PC-3 (cell line): Measurements from ENCODE around the gene FCN2. TPM values are rescaled to one million over a fixed set of nuclear protein-coding genes. Genes with fewer than 3 reads are reported as not detected.

ENCODE experiments used
- ATAC-seq: fragments of 200-7000 bp; cut with Tn5 transposase; 2 replicates; pipeline ENCODE4 v1.9.1; 2020; ENCODE audit warnings: mild to moderate bottlenecking, moderate library complexity
- BruUV-seq: library from RNA; stranded (reverse); fragments of 400-500 nt; replicated peaks from 2 replicates; lab custom pipeline; 2021; lab: Mats Ljungman, UMichigan
- CTCF ChIA-PET: fragments of 300-600 bp; sonication (Branson Sonifier 250); formaldehyde crosslinking; loops from one replicate; lab custom pipeline; 2022; ENCODE audit warnings: antibody characterized with exemption; lab: Charles Lee
- POLR2A ChIA-PET: fragments of 300-600 bp; sonication (Branson Sonifier 250); formaldehyde crosslinking; loops from one replicate; lab custom pipeline; 2022; ENCODE audit warnings: antibody characterized with exemption; ENCODE audit not compliant: unreplicated experiment; lab: Charles Lee
- DNase-seq: peaks from one replicate; pipeline ENCODE4 v3.0.0-alpha.2; 2015
- H2AFZ ChIP-seq: fragments of 300-600 bp; sonication (generic); 2 replicates; pipeline ENCODE4 v1.6.0; 2016; ENCODE audit warnings: antibody characterized with exemption, low read length
- H3F3A ChIP-seq: fragments of 300-600 bp; sonication (generic); one replicate; pipeline ENCODE4 v1.6.0; 2017; ENCODE audit warnings: antibody characterized with exemption, low read length, control low read depth, mild to moderate bottlenecking; ENCODE audit not compliant: unreplicated experiment
- H3K27ac ChIP-seq: fragments of 300-600 bp; sonication (generic); 2 replicates; pipeline ENCODE4 v1.5.1; 2016; ENCODE audit warnings: mild to moderate bottlenecking, low read length
- H3K27me3 ChIP-seq: fragments of 300-600 bp; sonication (generic); 2 replicates; pipeline ENCODE4 v1.6.1; 2016; ENCODE audit warnings: low read length, mixed read lengths
- H3K36me3 ChIP-seq: fragments of 300-600 bp; sonication (generic); 2 replicates; pipeline ENCODE4 v1.6.1; 2016; ENCODE audit warnings: low read depth, mixed run types, low read length, mixed read lengths
- H3K4me1 ChIP-seq: fragments of 300-600 bp; sonication (generic); 2 replicates; pipeline ENCODE4 v1.5.1; 2016; ENCODE audit warnings: low read length; ENCODE audit not compliant: insufficient read depth
- H3K4me2 ChIP-seq: fragments of 300-600 bp; sonication (generic); 2 replicates; pipeline ENCODE4 v1.6.0; 2016; ENCODE audit warnings: low read length
- H3K4me3 ChIP-seq: fragments of 300-600 bp; sonication (generic); 2 replicates; pipeline ENCODE4 v1.5.1; 2016; ENCODE audit warnings: mild to moderate bottlenecking, low read length, mixed read lengths
- H3K79me2 ChIP-seq: fragments of 300-600 bp; sonication (generic); 2 replicates; pipeline ENCODE4 v1.6.1; 2017; ENCODE audit warnings: low read length, mixed read lengths
- H3K9ac ChIP-seq: fragments of 300-600 bp; sonication (generic); 2 replicates; pipeline ENCODE4 v1.6.0; 2016; ENCODE audit warnings: mild to moderate bottlenecking, low read length
- H3K9me2 ChIP-seq: fragments of 300-600 bp; sonication (generic); replicated peaks from 2 replicates; pipeline ENCODE4 v1.6.1; 2016; ENCODE audit warnings: mixed run types, low read length, mixed read lengths
- H3K9me3 ChIP-seq: fragments of 300-600 bp; sonication (generic); 2 replicates; pipeline ENCODE4 v1.6.1; 2016; ENCODE audit warnings: low read length, mixed read lengths
- H4K20me1 ChIP-seq: fragments of 300-600 bp; sonication (generic); 2 replicates; pipeline ENCODE4 v1.6.1; 2016; ENCODE audit warnings: low read length, mixed read lengths
- EZH2 ChIP-seq: fragments of 300-600 bp; sonication (generic); IDR thresholded peaks from one replicate; pipeline ENCODE4 v1.6.1; 2017; ENCODE audit warnings: antibody characterized with exemption, mild to moderate bottlenecking, low read length; ENCODE audit not compliant: unreplicated experiment
- EZH2phosphoT487 ChIP-seq: fragments of 300-600 bp; sonication (generic); IDR thresholded peaks from 2 replicates; pipeline ENCODE4 v1.6.1; 2018; ENCODE audit warnings: mild to moderate bottlenecking, antibody characterized with exemption, low read length, borderline replicate concordance
- intact Hi-C: fragments of 100-400 bp; cut with micrococcal nuclease; formaldehyde crosslinking; loops from 2 replicates; pipeline ENCODE4 v1.9.0; 2023
- total RNA-seq: library from RNA; depleted of rRNA; stranded (reverse); fragments of >200 nt; gene quantifications from 2 replicates; pipeline ENCODE4 v1.2.3, GENCODE V29; 2014
- TF ChIP-seq, protein P1 (sequence below): fragments of 300-600 bp; sonication (generic); conservative IDR thresholded peaks from 2 replicates; pipeline ENCODE4 v1.5.1; 2017; ENCODE audit warnings: antibody characterized with exemption, low read depth, mild to moderate bottlenecking, low read length

FCN2 gene
- total RNA-seq, 1 experiment from 2014 or later: not detected

DNA sequence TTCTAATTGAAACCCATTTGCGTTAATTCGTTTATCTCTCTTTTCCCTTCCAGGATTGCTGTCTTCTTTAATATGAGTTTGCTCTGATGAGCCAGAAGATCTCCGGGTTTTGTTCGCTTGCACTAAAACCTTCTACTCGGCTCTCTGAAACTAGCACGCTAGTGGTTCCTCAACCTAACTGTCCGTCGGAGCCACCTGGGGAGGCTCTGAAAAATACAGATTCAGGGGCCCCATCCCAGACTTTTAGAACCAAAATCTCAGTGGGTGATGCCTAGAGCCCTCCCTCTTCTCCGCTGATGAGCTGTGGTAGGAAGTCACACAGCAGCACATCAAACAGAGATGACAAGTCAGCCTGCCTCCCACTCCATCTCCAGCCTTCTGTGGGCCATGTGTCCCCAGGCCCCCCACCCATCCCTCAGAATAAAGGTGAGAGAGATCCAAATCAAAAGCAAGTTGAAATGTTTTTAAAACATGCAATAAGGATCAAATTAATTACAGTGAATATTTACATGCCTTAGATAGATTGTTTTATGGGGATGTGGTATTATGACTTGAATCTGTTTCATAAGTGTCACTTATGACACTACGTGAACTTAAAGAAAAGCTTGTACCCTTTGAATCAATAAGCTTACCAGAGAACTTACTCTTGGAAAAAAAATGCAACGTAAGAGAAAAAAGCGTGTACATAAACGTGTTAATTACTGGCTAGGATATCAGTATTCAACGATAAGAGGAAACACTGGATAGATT lies 16.4 kb downstream of the FCN2 start:
- H4K20me1 ChIP-seq: no peaks in the 10 kb centered on the region
- no peaks in the 10 kb centered on the region for H3K79me2 ChIP-seq
- intact Hi-C loops: no loop called here
- POLR2A ChIA-PET: no interaction called here
- no peak for TF ChIP-seq EZH2
- TF ChIP-seq, protein P1, sequence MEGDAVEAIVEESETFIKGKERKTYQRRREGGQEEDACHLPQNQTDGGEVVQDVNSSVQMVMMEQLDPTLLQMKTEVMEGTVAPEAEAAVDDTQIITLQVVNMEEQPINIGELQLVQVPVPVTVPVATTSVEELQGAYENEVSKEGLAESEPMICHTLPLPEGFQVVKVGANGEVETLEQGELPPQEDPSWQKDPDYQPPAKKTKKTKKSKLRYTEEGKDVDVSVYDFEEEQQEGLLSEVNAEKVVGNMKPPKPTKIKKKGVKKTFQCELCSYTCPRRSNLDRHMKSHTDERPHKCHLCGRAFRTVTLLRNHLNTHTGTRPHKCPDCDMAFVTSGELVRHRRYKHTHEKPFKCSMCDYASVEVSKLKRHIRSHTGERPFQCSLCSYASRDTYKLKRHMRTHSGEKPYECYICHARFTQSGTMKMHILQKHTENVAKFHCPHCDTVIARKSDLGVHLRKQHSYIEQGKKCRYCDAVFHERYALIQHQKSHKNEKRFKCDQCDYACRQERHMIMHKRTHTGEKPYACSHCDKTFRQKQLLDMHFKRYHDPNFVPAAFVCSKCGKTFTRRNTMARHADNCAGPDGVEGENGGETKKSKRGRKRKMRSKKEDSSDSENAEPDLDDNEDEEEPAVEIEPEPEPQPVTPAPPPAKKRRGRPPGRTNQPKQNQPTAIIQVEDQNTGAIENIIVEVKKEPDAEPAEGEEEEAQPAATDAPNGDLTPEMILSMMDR: no peak
- no peak for TF ChIP-seq EZH2phosphoT487
- H3K4me2 ChIP-seq: 0 out of 2 replicates have a peak overlapping the region, but pooled peaks have one; percentile 54
- H3F3A ChIP-seq: no peaks in the 10 kb centered on the region
- CTCF ChIA-PET: no interaction called here
- H2AFZ ChIP-seq: no peak overlapping the region
- ATAC-seq: no peak
- H3K4me1 ChIP-seq: peaks cover 13% of the 10 kb centered on the region
- no peaks in the 10 kb centered on the region for H3K36me3 ChIP-seq
- H3K27ac ChIP-seq: no peak overlapping the region
- no peaks in the 10 kb centered on the region for H3K27me3 ChIP-seq
- H3K9ac ChIP-seq: no peak overlapping the region
- H3K9me3 ChIP-seq: no peaks in the 10 kb centered on the region
- no peaks in the 10 kb centered on the region for H3K9me2 ChIP-seq
- H3K4me3 ChIP-seq: no peak overlapping the region
- DNase-seq: no peak
- BruUV-seq: no TSS peak

DNA sequence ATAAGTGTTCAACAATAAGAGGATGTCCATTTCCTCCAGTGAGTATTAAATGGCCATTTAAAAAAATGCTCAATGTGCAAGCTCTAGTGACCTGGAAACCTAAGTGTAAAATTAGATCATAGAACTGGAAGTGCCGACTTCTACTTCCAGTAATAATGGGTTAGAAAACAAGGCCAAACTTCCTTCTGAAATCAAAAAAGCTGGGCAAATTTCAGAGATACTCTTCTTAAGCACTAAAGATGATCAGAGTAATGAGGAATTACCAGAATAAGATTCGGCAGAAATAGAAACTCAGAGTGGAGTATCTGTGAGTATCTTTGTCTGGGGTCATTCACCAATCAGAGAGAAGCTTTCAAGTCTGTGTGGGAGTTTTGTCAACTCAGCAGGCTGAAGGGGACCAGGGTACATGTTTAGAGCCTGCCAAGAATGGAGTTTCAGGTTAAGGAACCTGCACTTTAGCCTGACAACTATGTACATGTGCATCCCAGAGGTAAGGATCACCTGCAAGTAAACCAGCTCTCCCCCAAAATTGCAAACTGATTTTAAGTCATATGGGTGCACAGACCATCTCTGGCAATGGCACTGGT lies 17.1 kb downstream of the FCN2 start:
- H2AFZ ChIP-seq: no peak overlapping the region
- DNase-seq (no peak), ATAC-seq (no peak)
- no peaks in the 10 kb centered on the region for H4K20me1 ChIP-seq
- H3K36me3 ChIP-seq: no peaks in the 10 kb centered on the region
- POLR2A ChIA-PET: interaction anchor here (0.6 kb wide), 1 partner anchor 1964 kb away, joined by 3 read pairs; no protein-coding TSS in a partner anchor
- H3K4me1 ChIP-seq: peaks cover 13% of the 10 kb centered on the region
- H3K9ac ChIP-seq: no peak overlapping the region
- CTCF ChIA-PET: no interaction called here
- intact Hi-C loops: no loop called here
- BruUV-seq: no TSS peak
- H3K9me3 ChIP-seq: no peaks in the 10 kb centered on the region
- H3K9me2 ChIP-seq: no peaks in the 10 kb centered on the region
- H3K27me3 ChIP-seq: no peaks in the 10 kb centered on the region
- H3K27ac ChIP-seq: no peak overlapping the region
- H3K4me3 ChIP-seq: no peak overlapping the region
- TF ChIP-seq EZH2 (no peak), EZH2phosphoT487 (no peak)
- TF ChIP-seq, protein P1: no peak
- H3F3A ChIP-seq: no peaks in the 10 kb centered on the region
- H3K79me2 ChIP-seq: no peaks in the 10 kb centered on the region
- no peak overlapping the region for H3K4me2 ChIP-seq

DNA sequence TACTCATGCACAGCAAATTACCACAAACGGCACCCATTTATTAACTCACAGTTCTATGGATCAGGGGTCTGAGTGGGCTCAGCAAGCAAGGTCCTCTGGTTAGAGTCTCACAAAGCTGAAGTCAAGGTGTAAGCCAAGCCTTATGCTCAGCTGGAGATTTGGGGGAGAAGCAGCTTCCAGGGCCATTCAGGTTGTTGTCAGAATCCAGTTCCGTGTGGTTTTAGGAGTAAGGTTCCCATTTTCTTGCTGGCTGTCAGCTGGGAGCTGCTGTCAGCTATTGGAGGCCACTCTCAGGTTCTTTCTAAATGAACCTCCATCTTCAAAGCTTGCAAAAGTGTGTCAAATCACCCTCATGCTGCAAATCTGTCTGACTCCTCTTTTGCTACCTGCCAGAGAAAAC lies 17.7 kb downstream of the FCN2 start:
- no peaks in the 10 kb centered on the region for H3F3A ChIP-seq
- H3K79me2 ChIP-seq: no peaks in the 10 kb centered on the region
- no peak overlapping the region for H3K4me3 ChIP-seq
- H3K9me2 ChIP-seq: no peaks in the 10 kb centered on the region
- peaks cover 13% of the 10 kb centered on the region for H3K4me1 ChIP-seq
- no TSS peak for BruUV-seq
- ATAC-seq (no peak), DNase-seq (no peak)
- no peaks in the 10 kb centered on the region for H3K36me3 ChIP-seq
- no peak overlapping the region for H2AFZ ChIP-seq
- intact Hi-C loops: no loop called here
- no peak for TF ChIP-seq EZH2
- no peak overlapping the region for H3K27ac ChIP-seq
- ChIA-PET CTCF (no interaction called here), POLR2A (interaction anchor here (0.6 kb wide), 1 partner anchor 1964 kb away, joined by 3 read pairs; no protein-coding TSS in a partner anchor)
- H3K27me3 ChIP-seq: no peaks in the 10 kb centered on the region
- H3K9ac ChIP-seq: no peak overlapping the region
- no peaks in the 10 kb centered on the region for H3K9me3 ChIP-seq
- H4K20me1 ChIP-seq: no peaks in the 10 kb centered on the region
- no peak overlapping the region for H3K4me2 ChIP-seq
